ENCODE measurements around the gene TST.

The TST gene

GRCh38 chr22:37065961-37066360, 46.7 kb upstream of the TST start:
- Histone ChIP-seq H3K4me2 (ENCODE audit: low read depth, low read length) (no peak overlapping the region), H3K9me3 (replicated peaks; ENCODE audit: insufficient read depth, low read length) (no peaks in the 10 kb centered on the region), H3K9me2 (replicated peaks; ENCODE audit: insufficient read depth, low read length) (no peaks in the 10 kb centered on the region), H3F3A (ENCODE audit: insufficient read depth, low read length) (no peaks in the 10 kb centered on the region), H3K4me3 (ENCODE audit: low read length) (no peak overlapping the region), H3K4me1 (ENCODE audit: low read length) (no peaks in the 10 kb centered on the region), H3K9ac (ENCODE audit: low read length) (no peak overlapping the region), H3K27me3 (replicated peaks; ENCODE audit: insufficient read depth, low read length) (peaks cover 77% of the 10 kb centered on the region), H4K20me1 (ENCODE audit: insufficient read depth, low read length) (no peaks in the 10 kb centered on the region), H2AFZ (ENCODE audit: low read length) (no peak overlapping the region), H3K79me2 (ENCODE audit: low read length) (no peaks in the 10 kb centered on the region), H3K27ac (ENCODE audit: low read length) (no peak overlapping the region), H3K36me3 (replicated peaks; ENCODE audit: insufficient read depth, low read length) (no peaks in the 10 kb centered on the region)
- no peak for DNase-seq
- TF ChIP-seq CTCF (IDR thresholded peaks at IDR 0.05; ENCODE audit: low read length) (no peak), EZH2 (optimal IDR thresholded peaks at IDR 0.05; ENCODE audit: low read depth, low read length) (no peak), EZH2phosphoT487 (IDR thresholded peaks at IDR 0.05; ENCODE audit: low read length) (no peak)

GRCh38 chr22:37065180-37065579, 45.9 kb upstream of the TST start:
- H3K36me3 ChIP-seq (replicated peaks; ENCODE audit: insufficient read depth, low read length): no peaks in the 10 kb centered on the region
- peaks cover 69% of the 10 kb centered on the region for H3K27me3 ChIP-seq (replicated peaks; ENCODE audit: insufficient read depth, low read length)
- H3K4me2 ChIP-seq (ENCODE audit: low read depth, low read length): no peak overlapping the region
- no peaks in the 10 kb centered on the region for H3K9me3 ChIP-seq (replicated peaks; ENCODE audit: insufficient read depth, low read length)
- TF ChIP-seq EZH2phosphoT487 (IDR thresholded peaks at IDR 0.05; ENCODE audit: low read length) (no peak), CTCF (IDR thresholded peaks at IDR 0.05; ENCODE audit: low read length) (no peak), EZH2 (optimal IDR thresholded peaks at IDR 0.05; ENCODE audit: low read depth, low read length) (no peak)
- no peaks in the 10 kb centered on the region for H3K9me2 ChIP-seq (replicated peaks; ENCODE audit: insufficient read depth, low read length)
- no peaks in the 10 kb centered on the region for H3F3A ChIP-seq (ENCODE audit: insufficient read depth, low read length)
- no peak overlapping the region for H3K27ac ChIP-seq (ENCODE audit: low read length)
- no peak for DNase-seq
- no peak overlapping the region for H3K9ac ChIP-seq (ENCODE audit: low read length)
- no peaks in the 10 kb centered on the region for H4K20me1 ChIP-seq (ENCODE audit: insufficient read depth, low read length)
- H2AFZ ChIP-seq (ENCODE audit: low read length): no peak overlapping the region
- no peaks in the 10 kb centered on the region for H3K79me2 ChIP-seq (ENCODE audit: low read length)
- no peak overlapping the region for H3K4me3 ChIP-seq (ENCODE audit: low read length)
- H3K4me1 ChIP-seq (ENCODE audit: low read length): no peaks in the 10 kb centered on the region

- Histone ChIP-seq H2AFZ (ENCODE audit: low read length) (no peak overlapping the region), H3K27ac (ENCODE audit: low read length) (no peak overlapping the region), H3F3A (ENCODE audit: insufficient read depth, low read length) (no peaks in the 10 kb centered on the region), H3K79me2 (ENCODE audit: low read length) (no peaks in the 10 kb centered on the region), H3K4me1 (ENCODE audit: low read length) (no peaks in the 10 kb centered on the region), H4K20me1 (ENCODE audit: insufficient read depth, low read length) (no peaks in the 10 kb centered on the region), H3K9me3 (replicated peaks; ENCODE audit: insufficient read depth, low read length) (no peaks in the 10 kb centered on the region), H3K9ac (ENCODE audit: low read length) (no peak overlapping the region), H3K4me2 (ENCODE audit: low read depth, low read length) (no peak overlapping the region), H3K9me2 (replicated peaks; ENCODE audit: insufficient read depth, low read length) (no peaks in the 10 kb centered on the region), H3K36me3 (replicated peaks; ENCODE audit: insufficient read depth, low read length) (no peaks in the 10 kb centered on the region), H3K4me3 (ENCODE audit: low read length) (no peak overlapping the region), H3K27me3 (replicated peaks; ENCODE audit: insufficient read depth, low read length) (peaks cover 63% of the 10 kb centered on the region)
- no peak for TF ChIP-seq CTCF (IDR thresholded peaks at IDR 0.05; ENCODE audit: low read length)
- no peak for TF ChIP-seq EZH2phosphoT487 (IDR thresholded peaks at IDR 0.05; ENCODE audit: low read length)
- TF ChIP-seq EZH2 (optimal IDR thresholded peaks at IDR 0.05; ENCODE audit: low read depth, low read length): no peak
- no peak for DNase-seq
Measured at GRCh38 chr22:37064553-37064952, 45.3 kb upstream of the TST start.
